HFF-Myc (cell line): ENCODE results near the gene CEP295NL.

Experiments
- DNase-seq: peaks from one replicate; pipeline ENCODE4 v3.0.0-alpha.2; 2011; ENCODE audit warnings: low read depth; ENCODE audit errors: extremely low read depth
- H3K4me3 ChIP-seq: replicated peaks from 2 replicates; pipeline ENCODE4 v1.5.1; 2011; ENCODE audit warnings: low read depth, mild to moderate bottlenecking, control low read depth, low read length
- CTCF ChIP-seq: IDR thresholded peaks from 2 replicates; pipeline ENCODE4 v1.5.1; 2012; ENCODE audit warnings: mild to moderate bottlenecking, low read depth, low read length, control low read depth; ENCODE audit errors: missing control alignments

CEP295NL gene

DNA sequence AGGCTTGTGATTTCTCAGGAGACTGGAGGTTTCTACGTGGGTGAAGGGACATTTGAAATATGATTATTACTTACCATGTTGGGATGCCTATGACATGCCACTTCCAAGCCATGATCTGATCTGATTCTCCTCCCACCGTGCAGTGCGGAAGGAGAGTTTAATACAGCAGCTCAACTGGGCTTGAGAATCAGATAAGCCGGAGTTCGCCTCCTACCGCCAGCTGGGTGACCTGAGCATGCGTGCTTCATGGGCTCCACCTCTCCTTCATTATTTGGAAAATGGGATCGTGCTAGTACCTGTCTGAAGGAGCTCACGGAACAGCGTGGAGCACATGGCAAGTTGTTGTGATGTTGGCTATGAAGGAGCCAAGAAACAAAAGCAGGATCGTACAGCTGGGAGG is 34.6 kb upstream of the CEP295NL start:
- no peak overlapping the region for H3K4me3 ChIP-seq
- no peak for TF ChIP-seq CTCF
- no peak for DNase-seq

- DNase-seq: peak; percentile 93
- TF ChIP-seq CTCF: no peak
- no peak overlapping the region for H3K4me3 ChIP-seq
These were observed 32.7 kb upstream of the CEP295NL start for GRCh38 chr17:78935419-78936323.

DNA sequence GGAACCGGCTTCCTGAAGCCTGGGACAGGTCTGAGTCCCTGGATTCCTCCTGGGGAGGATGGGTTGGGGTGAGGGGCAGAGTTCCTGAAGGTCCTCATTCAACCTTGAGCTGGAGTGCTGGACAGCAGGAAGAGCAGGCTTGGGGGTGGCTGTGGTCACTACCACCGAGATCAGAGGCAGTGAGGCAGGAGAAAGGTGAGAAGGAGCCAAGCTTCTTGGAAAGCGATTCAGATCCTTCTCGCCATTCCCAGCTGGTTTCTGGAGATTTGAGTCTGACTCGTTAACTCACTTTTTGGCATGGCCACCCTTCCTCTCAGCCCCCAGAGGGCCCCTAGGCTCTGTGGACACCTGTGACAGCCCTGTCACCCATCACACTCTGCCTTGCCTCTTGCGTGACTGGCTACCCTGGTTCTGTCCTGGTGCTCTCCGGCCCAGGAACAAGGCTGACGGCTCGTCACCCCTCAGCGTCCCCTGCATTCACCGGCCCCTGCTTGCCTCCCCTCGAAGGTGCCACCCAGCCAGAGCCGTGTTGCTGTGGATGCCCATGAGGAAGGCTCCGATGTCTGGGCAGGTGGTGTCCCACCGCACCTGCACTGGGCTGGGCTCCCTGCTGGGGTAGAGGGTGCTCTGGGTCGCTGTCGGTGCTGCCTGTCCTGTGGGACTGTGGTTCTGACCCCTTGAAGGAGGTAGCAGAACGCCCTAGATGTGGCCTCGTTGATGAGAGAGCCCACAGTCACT is 31.8 kb upstream of the CEP295NL start:
- DNase-seq: no peak
- H3K4me3 ChIP-seq: no peak overlapping the region
- no peak for TF ChIP-seq CTCF

- DNase-seq: peak; percentile 94
- no peak for TF ChIP-seq CTCF
- H3K4me3 ChIP-seq: peak overlapping the region; percentile 29
These were observed 31.1 kb upstream of the CEP295NL start for GRCh38 chr17:78933959-78934568.

DNA sequence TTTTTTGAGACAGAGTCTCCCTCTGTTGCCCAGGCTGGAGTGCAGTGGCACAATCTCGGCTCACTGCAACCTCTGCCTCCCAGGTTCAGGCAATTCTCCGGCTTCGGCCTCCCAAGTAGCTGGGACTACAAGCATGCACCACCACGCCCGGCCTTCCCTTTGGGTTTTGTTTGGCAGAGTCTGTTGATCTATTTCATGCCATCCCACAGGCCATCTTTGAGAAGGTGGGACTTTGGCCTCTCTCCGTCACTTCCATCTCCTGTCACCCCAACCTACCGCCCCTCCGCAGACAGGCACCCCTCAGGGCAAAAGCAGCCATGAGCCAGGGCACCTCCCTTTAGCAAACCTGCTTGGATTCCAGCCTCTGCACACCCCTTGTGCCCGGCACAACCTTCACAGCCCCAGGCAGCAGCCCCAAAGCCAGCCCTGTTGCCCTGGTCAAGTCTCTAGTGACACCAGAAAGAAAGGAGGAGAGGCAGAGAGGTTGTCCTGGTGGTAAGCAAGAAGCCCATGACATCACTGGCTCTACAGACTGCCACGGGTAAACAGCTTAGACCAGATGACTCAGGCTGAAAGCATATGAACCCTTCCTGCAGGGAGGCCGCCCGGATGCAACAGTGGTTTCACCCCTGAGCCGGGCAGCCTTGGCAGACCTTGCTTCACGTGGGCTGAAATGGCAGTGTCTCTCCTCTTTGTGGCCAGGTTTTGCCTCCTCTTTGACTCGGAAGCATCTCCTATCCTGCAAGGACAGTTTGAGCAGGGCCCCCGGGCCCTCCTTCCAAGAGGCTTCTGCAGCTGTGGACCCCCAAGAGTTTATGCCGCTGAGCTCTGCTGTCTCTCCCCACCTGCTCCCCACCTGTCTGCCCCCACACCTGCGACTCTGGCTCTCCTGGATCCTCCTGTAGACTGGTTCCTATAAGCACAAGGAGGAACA is 30.3 kb upstream of the CEP295NL start:
- H3K4me3 ChIP-seq: peak overlapping the region; percentile 29
- peak; percentile 94 for DNase-seq
- no peak for TF ChIP-seq CTCF
